DND-41 (cell line): ENCODE measurements around the gene SCG5.

ENCODE experiments used
- ATAC-seq: fragments of 200-7000 bp; cut with Tn5 transposase; 3 replicates; pipeline ENCODE4 v1.9.1; 2021; ENCODE audit warnings: low read depth; ENCODE audit not compliant: insufficient read depth
- DNase-seq: peaks from one replicate; pipeline ENCODE4 v3.0.0-alpha.2; 2020
- H2AFZ ChIP-seq: 2 replicates; pipeline ENCODE4 v1.6.0; 2012; ENCODE audit warnings: low read depth, low read length
- H3K27ac ChIP-seq: 2 replicates; pipeline ENCODE4 v1.5.1; 2012; ENCODE audit warnings: low read length, inconsistent platforms
- H3K27me3 ChIP-seq: fragments of 200-600 bp; sonication (generic); 2 replicates; pipeline ENCODE4 v1.6.0; 2012; ENCODE audit warnings: low read length, mild to moderate bottlenecking, inconsistent platforms; ENCODE audit not compliant: insufficient read depth, poor library complexity
- H3K36me3 ChIP-seq: 2 replicates; pipeline ENCODE4 v1.5.1; 2012; ENCODE audit warnings: low read length, inconsistent platforms; ENCODE audit not compliant: insufficient read depth
- H3K4me1 ChIP-seq: 2 replicates; pipeline ENCODE4 v1.5.1; 2012; ENCODE audit warnings: mild to moderate bottlenecking, low read length; ENCODE audit not compliant: insufficient read depth
- H3K4me2 ChIP-seq: 2 replicates; pipeline ENCODE4 v1.6.0; 2012; ENCODE audit warnings: mild to moderate bottlenecking, moderate library complexity, low read length, inconsistent platforms; ENCODE audit not compliant: insufficient read depth
- H3K4me3 ChIP-seq, 2 experiments: fragments of 200-600 bp in 1 of 2; shearing (Covaris generic) in 1 of 2; 2 replicates each; pipeline ENCODE4 v1.5.1; 2012 to 2016; ENCODE audit warnings: inconsistent platforms in 2 of 2, low read length in 2 of 2, mild to moderate bottlenecking in 2 of 2, low read depth in 1 of 2, moderate library complexity in 1 of 2
- H3K79me2 ChIP-seq: 2 replicates; pipeline ENCODE4 v1.6.0; 2012; ENCODE audit warnings: low read length, inconsistent platforms; ENCODE audit not compliant: insufficient read depth
- H3K9ac ChIP-seq: 2 replicates; pipeline ENCODE4 v1.6.0; 2012; ENCODE audit warnings: low read depth, mild to moderate bottlenecking, inconsistent platforms, low read length, moderate library complexity
- H3K9me3 ChIP-seq: 2 replicates; pipeline ENCODE4 v1.5.1; 2012; ENCODE audit warnings: low read length, moderate library complexity, mild to moderate bottlenecking, inconsistent platforms; ENCODE audit not compliant: insufficient read depth, severe bottlenecking
- H4K20me1 ChIP-seq: 2 replicates; pipeline ENCODE4 v1.6.0; 2012; ENCODE audit warnings: low read length; ENCODE audit not compliant: insufficient read depth
- CTCF ChIP-seq: IDR thresholded peaks from 2 replicates; pipeline ENCODE4 v1.5.1; 2012; ENCODE audit warnings: borderline replicate concordance, low read length, moderate library complexity, mild to moderate bottlenecking; ENCODE audit not compliant: poor library complexity, severe bottlenecking; ENCODE audit errors: extremely low read depth
- EZH2 ChIP-seq: IDR thresholded peaks from 3 replicates; pipeline ENCODE4 v1.6.1; 2012; ENCODE audit warnings: borderline replicate concordance, low read depth, mild to moderate bottlenecking, moderate library complexity, low read length, inconsistent platforms; ENCODE audit not compliant: severe bottlenecking

SCG5 gene

DNA sequence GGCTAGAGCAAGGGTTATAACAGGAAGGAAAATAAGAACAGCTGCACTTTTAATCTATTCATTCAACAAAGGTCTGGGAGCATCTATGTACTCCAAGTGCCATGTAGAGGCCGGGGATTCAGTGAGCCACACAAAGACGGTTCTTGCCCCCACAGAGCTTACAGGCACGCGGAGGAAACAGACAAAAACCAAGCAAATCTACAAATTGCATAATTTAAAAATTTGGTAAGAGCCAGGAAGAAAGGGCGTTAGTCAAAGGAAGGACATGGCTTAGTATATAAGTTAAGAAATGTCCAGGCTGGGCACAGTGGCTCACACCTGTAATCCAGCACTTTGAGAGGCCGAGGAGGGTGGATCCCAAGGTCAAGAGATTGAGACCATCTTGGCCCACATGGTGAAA is 65.9 kb downstream of the SCG5 start:
- TF ChIP-seq CTCF: no peak
- TF ChIP-seq EZH2: no peak
- no peak for ATAC-seq
- Histone ChIP-seq H2AFZ (no peak overlapping the region), H3K27me3 (no peaks in the 10 kb centered on the region), H3K4me3 (no peak overlapping the region), H4K20me1 (no peaks in the 10 kb centered on the region), H3K36me3 (no peaks in the 10 kb centered on the region), H3K79me2 (no peaks in the 10 kb centered on the region), H3K4me2 (no peak overlapping the region), H3K9ac (no peak overlapping the region), H3K9me3 (no peaks in the 10 kb centered on the region), H3K27ac (no peak overlapping the region), H3K4me1 (no peaks in the 10 kb centered on the region)
- no peak for DNase-seq

GRCh38 chr15:32709295-32710033 is 68.0 kb downstream of the SCG5 start:
- H3K4me2 ChIP-seq: no peak overlapping the region
- ATAC-seq: no peak
- no peak overlapping the region for H3K9ac ChIP-seq
- H3K27ac ChIP-seq: no peak overlapping the region
- no peaks in the 10 kb centered on the region for H3K9me3 ChIP-seq
- no peak overlapping the region for H2AFZ ChIP-seq
- TF ChIP-seq CTCF (no peak), EZH2 (no peak)
- H3K4me3 ChIP-seq: no peak overlapping the region
- H4K20me1 ChIP-seq: no peaks in the 10 kb centered on the region
- H3K4me1 ChIP-seq: no peaks in the 10 kb centered on the region
- H3K27me3 ChIP-seq: no peaks in the 10 kb centered on the region
- H3K79me2 ChIP-seq: no peaks in the 10 kb centered on the region
- H3K36me3 ChIP-seq: no peaks in the 10 kb centered on the region
- no peak for DNase-seq

DNA sequence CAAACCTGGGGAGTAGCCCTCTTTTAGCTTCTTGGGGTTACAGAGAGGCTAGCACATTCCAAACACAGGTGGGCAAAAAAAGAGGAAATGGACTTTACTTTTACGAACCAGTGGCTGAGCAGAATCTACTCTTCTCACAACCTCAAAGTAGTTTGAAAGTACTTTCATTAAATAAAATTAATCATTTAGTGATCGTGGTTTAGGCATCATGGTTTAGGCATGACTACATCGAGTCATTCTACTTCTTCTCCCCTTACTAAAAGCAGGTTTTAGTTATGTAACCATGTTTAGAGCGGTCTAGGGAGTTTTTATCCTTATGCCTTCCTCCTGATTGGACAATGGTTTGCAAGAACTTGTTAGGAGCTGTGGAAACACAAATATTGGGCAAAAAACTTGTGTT is 73.8 kb downstream of the SCG5 start:
- H3K4me2 ChIP-seq: no peak overlapping the region
- H3K9me3 ChIP-seq: no peaks in the 10 kb centered on the region
- H3K27ac ChIP-seq: no peak overlapping the region
- no peaks in the 10 kb centered on the region for H3K79me2 ChIP-seq
- no peaks in the 10 kb centered on the region for H4K20me1 ChIP-seq
- H3K4me1 ChIP-seq: no peaks in the 10 kb centered on the region
- H3K27me3 ChIP-seq: no peaks in the 10 kb centered on the region
- ATAC-seq (no peak), DNase-seq (no peak)
- H3K36me3 ChIP-seq: no peaks in the 10 kb centered on the region
- TF ChIP-seq EZH2 (no peak), CTCF (no peak)
- H3K9ac ChIP-seq: no peak overlapping the region
- no peak overlapping the region for H3K4me3 ChIP-seq
- no peak overlapping the region for H2AFZ ChIP-seq
